H9 (cell line): ENCODE measurements around the gene DLG2. TPM values are rescaled to one million over a fixed set of nuclear protein-coding genes. Genes with fewer than 3 reads are reported as not detected.

Experiments
- DNase-seq: peaks from one replicate; pipeline ENCODE4 v3.0.0-alpha.2; 2017
- H2AFZ ChIP-seq: one replicate; pipeline ENCODE4 v1.6.1; 2013; ENCODE audit warnings: mild to moderate bottlenecking, low read length, control low read depth, moderate library complexity
- H2AK5ac ChIP-seq: 2 replicates; pipeline ENCODE4 v1.6.1; 2013; ENCODE audit warnings: low read length, control low read depth, mixed read lengths; ENCODE audit not compliant: insufficient read length
- H2BK120ac ChIP-seq: one replicate; pipeline ENCODE4 v1.6.1; 2013; ENCODE audit warnings: low read depth, mild to moderate bottlenecking, low read length, control low read depth, inconsistent platforms; ENCODE audit not compliant: poor library complexity, severe bottlenecking
- H2BK12ac ChIP-seq: 2 replicates; pipeline ENCODE4 v1.6.1; 2013; ENCODE audit warnings: low read length, control low read depth, mixed read lengths, low read depth; ENCODE audit not compliant: insufficient read length
- H2BK15ac ChIP-seq: 2 replicates; pipeline ENCODE4 v1.6.1; 2013; ENCODE audit warnings: low read depth, low read length, control low read depth
- H2BK20ac ChIP-seq: one replicate; pipeline ENCODE4 v1.6.1; 2013; ENCODE audit warnings: low read depth, mild to moderate bottlenecking, low read length, control low read depth, inconsistent platforms; ENCODE audit not compliant: poor library complexity, severe bottlenecking
- H2BK5ac ChIP-seq: 2 replicates; pipeline ENCODE4 v1.6.1; 2013; ENCODE audit warnings: low read length, control low read depth, mixed read lengths; ENCODE audit not compliant: insufficient read length
- H3K14ac ChIP-seq: 2 replicates; pipeline ENCODE4 v1.6.1; 2013; ENCODE audit warnings: low read length, control low read depth; ENCODE audit not compliant: insufficient read depth
- H3K18ac ChIP-seq: 2 replicates; pipeline ENCODE4 v1.6.1; 2013; ENCODE audit warnings: low read depth, mild to moderate bottlenecking, mixed read lengths, low read length, control low read depth; ENCODE audit not compliant: insufficient read length
- H3K23ac ChIP-seq: 2 replicates; pipeline ENCODE4 v1.6.1; 2013; ENCODE audit warnings: low read length, control low read depth, mixed read lengths, low read depth; ENCODE audit not compliant: insufficient read length
- H3K23me2 ChIP-seq: 2 replicates; pipeline ENCODE4 v1.6.1; 2013; ENCODE audit warnings: low read depth, mild to moderate bottlenecking, mixed read lengths, low read length, control low read depth; ENCODE audit not compliant: insufficient read length, poor library complexity, severe bottlenecking
- H3K27ac ChIP-seq: 2 replicates; pipeline ENCODE4 v1.5.1; 2013; ENCODE audit warnings: low read length, control low read depth, mixed read lengths, low read depth; ENCODE audit not compliant: insufficient read length
- H3K27me3 ChIP-seq: 2 replicates; pipeline ENCODE4 v1.6.1; 2013; ENCODE audit warnings: low read length, control low read depth, inconsistent platforms; ENCODE audit not compliant: insufficient read depth
- H3K4ac ChIP-seq: 2 replicates; pipeline ENCODE4 v1.6.1; 2013; ENCODE audit warnings: low read depth, mild to moderate bottlenecking, control low read depth, inconsistent platforms, low read length, moderate library complexity
- H3K4me1 ChIP-seq: 2 replicates; pipeline ENCODE4 v1.6.1; 2013; ENCODE audit warnings: low read length, control low read depth, inconsistent platforms; ENCODE audit not compliant: insufficient read depth
- H3K4me2 ChIP-seq: 2 replicates; pipeline ENCODE4 v1.6.1; 2013; ENCODE audit warnings: low read length, control low read depth, mixed read lengths; ENCODE audit not compliant: insufficient read length, insufficient read depth
- H3K56ac ChIP-seq: 2 replicates; pipeline ENCODE4 v1.6.1; 2013; ENCODE audit warnings: low read depth, mild to moderate bottlenecking, mixed read lengths, low read length, control low read depth; ENCODE audit not compliant: insufficient read length
- H3K79me1 ChIP-seq: 2 replicates; pipeline ENCODE4 v1.6.1; 2013; ENCODE audit warnings: low read depth, mild to moderate bottlenecking, moderate library complexity, low read length, control low read depth, inconsistent platforms; ENCODE audit not compliant: insufficient read depth, poor library complexity, severe bottlenecking
- H3K79me2 ChIP-seq: 2 replicates; pipeline ENCODE4 v1.6.1; 2013; ENCODE audit warnings: low read length, control low read depth, inconsistent platforms; ENCODE audit not compliant: insufficient read depth
- H3K9ac ChIP-seq: 2 replicates; pipeline ENCODE4 v1.6.1; 2013; ENCODE audit warnings: low read length, control low read depth, mixed read lengths; ENCODE audit not compliant: insufficient read length; ENCODE audit errors: extremely low read depth
- H3K9me3 ChIP-seq: one replicate; pipeline ENCODE4 v1.6.1; 2013; ENCODE audit warnings: low read depth, low read length, inconsistent platforms; ENCODE audit not compliant: control insufficient read depth
- H3T11ph ChIP-seq: one replicate; pipeline ENCODE4 v1.6.1; 2013; ENCODE audit warnings: mild to moderate bottlenecking, low read length, control low read depth, inconsistent platforms
- H4K20me1 ChIP-seq: one replicate; pipeline ENCODE4 v1.6.1; 2013; ENCODE audit not compliant: control insufficient read depth, insufficient read length, insufficient read depth
- H4K5ac ChIP-seq: 2 replicates; pipeline ENCODE4 v1.6.1; 2013; ENCODE audit warnings: low read depth, mild to moderate bottlenecking, mixed read lengths, low read length, control low read depth; ENCODE audit not compliant: insufficient read length
- H4K8ac ChIP-seq: replicated peaks from 2 replicates; pipeline ENCODE4 v1.6.1; 2013; ENCODE audit warnings: low read length, control low read depth, mixed read lengths, low read depth; ENCODE audit not compliant: insufficient read length
- H4K91ac ChIP-seq: 2 replicates; pipeline ENCODE4 v1.6.1; 2013; ENCODE audit warnings: low read depth, mild to moderate bottlenecking, moderate library complexity, mixed read lengths, low read length, control low read depth; ENCODE audit not compliant: insufficient read length
- H3K27ac Mint-ChIP-seq, 3 experiments: 2 replicates in 2 of 3; 3 replicates in 1 of 3; pipeline ENCODE4 v1.8.0; 2020 to 2021; ENCODE audit warnings: mixed read lengths in 3 of 3, mild to moderate bottlenecking in 1 of 3, moderate library complexity in 1 of 3
- H3K27me3 Mint-ChIP-seq: 2 replicates; pipeline ENCODE4 v1.8.0; 2021; ENCODE audit warnings: low read depth, mild to moderate bottlenecking, moderate library complexity, mixed read lengths
- H3K36me3 Mint-ChIP-seq, 3 experiments: 2 replicates in 2 of 3; 3 replicates in 1 of 3; pipeline ENCODE4 v1.8.0; 2020 to 2021; ENCODE audit warnings: low read depth in 3 of 3, mixed read lengths in 3 of 3; ENCODE audit not compliant: insufficient read depth in 1 of 3
- H3K4me1 Mint-ChIP-seq, 2 experiments: 2 replicates each; pipeline ENCODE4 v1.8.0; 2020; ENCODE audit warnings: mixed read lengths in 2 of 2
- H3K4me3 Mint-ChIP-seq, 2 experiments: 2 replicates in 1 of 2; 3 replicates in 1 of 2; pipeline ENCODE4 v1.8.0; 2020 to 2021; ENCODE audit warnings: mild to moderate bottlenecking in 2 of 2, mixed read lengths in 2 of 2, moderate library complexity in 1 of 2
- H3K9me3 Mint-ChIP-seq, 2 experiments: 2 replicates in 1 of 2; 3 replicates in 1 of 2; pipeline ENCODE4 v1.8.0; 2020; ENCODE audit warnings: mild to moderate bottlenecking in 2 of 2, mixed read lengths in 2 of 2, moderate library complexity in 1 of 2
- WGBS: extraction: QIAGEN DNeasy Blood & Tissue Kit; methylation state at CpG from one replicate; pipeline ENCODE4 v1.1.7; 2013; ENCODE audit warnings: missing lambda C conversion rate, low lambda C conversion rate, mixed read lengths; ENCODE audit not compliant: insufficient read length; ENCODE audit errors: extremely low coverage; 5-methylcytosine and 5-hydroxymethylcytosine counted together
- total RNA-seq: library from RNA; stranded (reverse); gene quantifications from 2 replicates; pipeline ENCODE4 v1.2.1, GENCODE V29; 2021
- TF ChIP-seq, protein P1 (sequence below): fragments of 200-600 bp; sonication (generic); conservative IDR thresholded peaks from 3 replicates; pipeline ENCODE4 v1.8.0; 2021; ENCODE audit warnings: antibody characterized with exemption, mild to moderate bottlenecking

DLG2 gene
- total RNA-seq, 1 experiment from 2014 or later: 8.0 TPM

GRCh38 chr11:85558411-85558810 lies 68.7 kb downstream of the DLG2 start:
- Mint-ChIP-seq H3K4me1 (peaks cover 0 to 4% of the 10 kb centered on the region in 2 experiments; a peak in 2 of 4 replicates), H3K36me3 (peaks cover 8 to 21% (median 9%) of the 10 kb centered on the region in 3 experiments), H3K9me3 (peaks cover 10 to 14% of the 10 kb centered on the region in 2 experiments; a peak in 4 of 5 replicates), H3K27me3 (no peaks in the 10 kb centered on the region), H3K4me3 (no peak overlapping the region), H3K27ac (no peak overlapping the region)
- no peak overlapping the region for H2BK12ac ChIP-seq
- H2BK5ac ChIP-seq: no peak overlapping the region
- no peak overlapping the region for H2BK15ac ChIP-seq
- no peaks in the 10 kb centered on the region for H4K20me1 ChIP-seq
- no peak overlapping the region for H3K18ac ChIP-seq
- H3K4me1 ChIP-seq: no peaks in the 10 kb centered on the region
- H3K14ac ChIP-seq: no peak overlapping the region
- H3K23ac ChIP-seq: no peak overlapping the region
- H2BK120ac ChIP-seq: no peak overlapping the region
- no peak overlapping the region for H3K4ac ChIP-seq
- no peak for DNase-seq
- H3K27ac ChIP-seq: no peak overlapping the region
- no CpG with 5 or more reads among the region's 2 CpGs for WGBS
- H2AK5ac ChIP-seq: no peak overlapping the region
- H3K79me1 ChIP-seq: no peaks in the 10 kb centered on the region
- TF ChIP-seq, protein P1, sequence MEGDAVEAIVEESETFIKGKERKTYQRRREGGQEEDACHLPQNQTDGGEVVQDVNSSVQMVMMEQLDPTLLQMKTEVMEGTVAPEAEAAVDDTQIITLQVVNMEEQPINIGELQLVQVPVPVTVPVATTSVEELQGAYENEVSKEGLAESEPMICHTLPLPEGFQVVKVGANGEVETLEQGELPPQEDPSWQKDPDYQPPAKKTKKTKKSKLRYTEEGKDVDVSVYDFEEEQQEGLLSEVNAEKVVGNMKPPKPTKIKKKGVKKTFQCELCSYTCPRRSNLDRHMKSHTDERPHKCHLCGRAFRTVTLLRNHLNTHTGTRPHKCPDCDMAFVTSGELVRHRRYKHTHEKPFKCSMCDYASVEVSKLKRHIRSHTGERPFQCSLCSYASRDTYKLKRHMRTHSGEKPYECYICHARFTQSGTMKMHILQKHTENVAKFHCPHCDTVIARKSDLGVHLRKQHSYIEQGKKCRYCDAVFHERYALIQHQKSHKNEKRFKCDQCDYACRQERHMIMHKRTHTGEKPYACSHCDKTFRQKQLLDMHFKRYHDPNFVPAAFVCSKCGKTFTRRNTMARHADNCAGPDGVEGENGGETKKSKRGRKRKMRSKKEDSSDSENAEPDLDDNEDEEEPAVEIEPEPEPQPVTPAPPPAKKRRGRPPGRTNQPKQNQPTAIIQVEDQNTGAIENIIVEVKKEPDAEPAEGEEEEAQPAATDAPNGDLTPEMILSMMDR: no peak
- H2AFZ ChIP-seq: no peak overlapping the region
- H4K91ac ChIP-seq: no peak overlapping the region
- no peaks in the 10 kb centered on the region for H3K9me3 ChIP-seq
- no peaks in the 10 kb centered on the region for H3K27me3 ChIP-seq
- H3K56ac ChIP-seq: no peak overlapping the region
- no peak overlapping the region for H4K5ac ChIP-seq
- H3K79me2 ChIP-seq: no peaks in the 10 kb centered on the region
- no peak overlapping the region for H3K4me2 ChIP-seq
- H4K8ac ChIP-seq: no peak overlapping the region
- H3K9ac ChIP-seq: no peak overlapping the region
- no peak overlapping the region for H3T11ph ChIP-seq
- no peak overlapping the region for H2BK20ac ChIP-seq
- no peaks in the 10 kb centered on the region for H3K23me2 ChIP-seq
